Hepatic stellate cell (primary cell): ENCODE measurements around the gene NT5C2.
A peak's percentile ranks its signal among the peaks of the same experiment; 100 is the strongest.
"Not testable (repeated sequence)": the region's sequence is repeated elsewhere in the genome, so short reads cannot be mapped to it uniquely, and the experiment has no call there.

Source experiments
- DNase-seq: peaks from one replicate; pipeline ENCODE4 v3.0.0; 2011; ENCODE audit warnings: low spot score

NT5C2 gene

GRCh38 chr10:103163766-103164403, 29.2 kb downstream of the NT5C2 start:
- DNase-seq: not testable (repeated sequence)

DNA sequence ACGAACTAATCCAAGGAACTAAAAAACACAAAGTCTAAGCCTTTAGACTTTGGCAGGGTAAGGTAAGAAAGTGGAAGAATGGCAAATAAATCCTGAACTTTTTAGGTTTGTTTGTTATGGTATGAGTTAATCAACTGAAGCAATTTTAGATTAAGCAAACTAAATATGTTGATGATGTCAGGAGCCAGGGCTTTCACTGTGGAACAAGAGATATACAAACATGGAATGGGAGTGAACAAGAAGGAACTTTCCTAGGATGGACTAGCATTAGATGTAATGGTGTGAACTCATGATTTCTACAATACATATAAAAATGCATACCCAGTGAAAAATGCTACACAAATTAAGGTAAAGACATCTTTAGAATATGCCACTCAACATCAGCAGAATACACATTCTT, 35.8 kb downstream of the NT5C2 start:
- no peak for DNase-seq

- no peak for DNase-seq
Observed at GRCh38 chr10:103155471-103156085, 37.5 kb downstream of the NT5C2 start.

DNA sequence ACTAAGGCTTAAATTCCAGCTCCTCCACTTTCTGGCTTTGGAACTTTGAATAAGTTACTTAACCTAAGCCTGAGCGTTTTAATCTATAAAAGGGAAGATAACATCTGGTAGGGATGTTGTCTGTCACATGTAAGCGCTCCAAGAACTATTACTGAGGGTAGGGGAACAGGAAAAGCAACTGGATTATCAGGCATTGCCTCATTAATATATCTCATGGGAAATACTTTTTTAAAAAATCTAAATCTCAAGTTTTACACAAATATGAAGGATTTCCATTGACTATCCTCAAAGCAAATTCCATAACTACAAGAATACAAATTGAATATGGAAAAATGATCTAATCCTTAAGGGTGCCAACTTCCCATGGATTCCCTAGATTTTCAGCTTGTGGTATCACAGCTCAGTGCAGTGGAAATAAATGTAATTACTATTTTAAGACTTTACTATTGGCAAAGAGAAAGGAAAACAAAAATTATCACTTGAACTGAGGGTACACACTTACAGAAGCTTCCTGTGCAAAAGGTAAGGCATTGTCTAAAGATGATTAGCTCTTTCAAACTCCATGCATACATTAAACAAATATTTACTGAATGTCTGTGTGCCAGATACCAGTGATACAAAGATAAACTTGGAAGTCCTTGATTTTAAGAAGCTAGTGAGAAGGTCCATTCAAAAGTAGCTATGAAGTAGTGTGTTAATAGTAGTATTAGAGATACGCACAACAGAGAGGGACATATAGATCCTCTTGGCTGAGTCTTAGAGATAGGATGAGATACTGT, 38.4 kb downstream of the NT5C2 start:
- no peak for DNase-seq

DNA sequence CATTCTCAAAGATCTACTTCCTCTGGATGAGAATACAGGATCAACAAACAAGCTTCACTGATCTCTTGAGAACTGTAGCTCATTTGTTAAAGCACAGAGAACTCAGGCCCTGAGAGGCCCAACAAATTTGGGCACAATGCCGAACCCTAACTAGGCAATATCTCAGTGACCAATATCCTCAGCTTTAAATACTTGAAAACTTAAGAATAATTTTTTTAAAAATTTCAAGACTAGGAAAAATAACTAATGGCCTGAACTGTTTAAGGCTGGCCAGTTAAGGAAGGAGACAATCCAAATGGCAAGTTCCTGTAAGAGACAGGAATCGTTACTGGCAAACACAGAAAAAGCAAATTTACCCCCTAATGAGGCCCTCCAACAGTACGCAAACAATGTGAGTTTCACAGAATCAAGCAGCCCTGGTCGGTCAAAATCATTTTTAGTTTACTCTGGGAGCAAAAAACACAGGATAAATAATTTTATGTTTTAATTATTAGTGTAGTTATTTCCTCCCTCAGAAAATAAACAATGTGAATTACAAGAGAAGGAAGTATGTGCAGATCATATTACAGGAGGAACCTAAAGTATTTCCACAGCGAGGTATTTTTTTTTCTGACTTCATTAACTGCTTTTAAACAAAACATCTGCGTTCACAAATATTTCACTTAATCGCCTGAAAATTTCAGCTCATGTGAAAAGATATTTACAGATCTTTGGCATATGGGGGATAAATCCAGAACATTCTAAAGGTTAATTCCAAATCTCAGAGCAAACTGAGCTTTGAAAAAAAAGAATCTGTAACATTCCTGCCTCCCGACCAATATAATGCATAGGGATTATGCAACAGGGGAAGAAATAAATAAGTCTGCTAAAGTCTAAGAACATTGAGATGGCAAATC, 39.5 kb downstream of the NT5C2 start:
- DNase-seq: no peak

GRCh38 chr10:103149991-103150622, 43.0 kb downstream of the NT5C2 start:
- DNase-seq: no peak

DNA sequence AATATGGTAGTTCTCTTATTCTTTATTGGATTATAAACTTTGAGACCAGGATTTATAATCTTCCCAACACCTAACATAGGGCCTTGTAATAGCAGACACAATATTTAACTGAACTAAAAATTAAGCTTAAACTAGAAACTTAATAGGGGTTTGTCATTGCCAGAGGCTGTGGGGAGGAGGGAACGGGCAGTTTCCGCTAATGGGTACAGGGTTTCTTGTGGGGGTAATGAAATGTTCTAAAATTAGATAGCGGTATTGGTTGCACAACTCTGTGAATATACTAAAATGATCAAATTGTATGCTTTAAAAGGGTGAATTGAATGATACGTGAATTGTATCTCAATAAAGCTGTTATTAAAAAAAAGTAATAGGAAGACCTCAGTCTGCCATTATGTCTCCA, 45.4 kb downstream of the NT5C2 start:
- no peak for DNase-seq

- DNase-seq: peak; percentile 21
Observed at GRCh38 chr10:103145860-103146466, 47.1 kb downstream of the NT5C2 start.

DNA sequence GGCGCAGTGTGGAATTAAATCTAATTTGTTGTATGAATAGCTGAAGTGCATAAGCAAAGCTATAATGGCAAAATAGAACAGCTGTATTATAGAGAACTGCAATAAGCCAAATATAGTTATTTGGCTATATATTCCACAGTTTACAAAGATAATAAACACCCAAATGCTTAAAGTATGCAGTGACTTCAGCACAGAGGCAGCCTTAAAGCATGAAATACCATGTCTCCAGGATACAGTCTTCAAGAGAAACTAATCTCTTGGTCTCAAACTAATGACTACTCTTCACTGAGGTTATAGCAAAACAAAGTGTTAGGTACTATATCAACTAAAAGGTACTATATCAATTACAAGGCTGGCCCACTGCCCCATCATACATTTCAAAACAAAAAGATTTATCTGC, 48.0 kb downstream of the NT5C2 start:
- peak; percentile 31 for DNase-seq

DNA sequence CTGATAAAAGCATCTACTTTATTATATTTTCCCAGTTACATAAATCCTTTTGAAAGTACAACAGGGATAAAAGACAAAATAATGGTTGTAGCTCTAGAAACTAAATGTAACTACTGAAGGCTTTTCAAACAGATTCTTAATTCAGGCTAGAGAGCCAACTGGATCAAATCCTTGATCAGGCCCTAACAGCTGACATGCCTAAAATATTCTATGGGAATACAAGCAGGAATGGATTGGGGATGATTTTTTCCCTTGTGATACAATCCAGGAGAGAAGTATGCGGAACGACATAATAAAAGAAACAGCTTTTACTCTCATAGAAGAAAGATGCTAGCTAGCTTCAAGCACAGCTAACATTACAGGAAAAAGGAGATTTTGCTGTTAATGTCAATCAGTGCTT, 49.0 kb downstream of the NT5C2 start:
- DNase-seq: no peak

DNA sequence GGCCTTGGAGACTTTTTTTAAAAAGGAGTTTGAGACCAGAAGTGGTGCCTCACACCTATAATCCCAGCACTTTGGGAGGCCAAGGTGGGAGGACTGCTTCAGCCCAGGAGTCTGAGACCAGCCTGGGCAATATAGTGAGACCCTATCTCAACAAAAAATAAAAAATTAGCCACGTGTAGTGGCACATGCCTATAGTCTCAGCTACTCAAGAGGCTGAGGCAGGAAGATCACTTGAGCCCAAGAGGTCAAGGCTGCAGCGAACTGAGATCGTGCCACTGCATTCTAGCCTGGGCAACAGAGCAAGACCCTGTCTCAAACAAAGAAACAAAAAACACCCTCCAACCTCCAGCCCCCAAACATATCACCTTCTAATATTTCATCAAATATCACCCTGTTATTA, 49.4 kb downstream of the NT5C2 start:
- DNase-seq: not testable (repeated sequence)

- DNase-seq: no peak
Observed at GRCh38 chr10:103141950-103142349, 51.1 kb downstream of the NT5C2 start.

- no peak for DNase-seq
Observed at GRCh38 chr10:103140469-103140868, 52.6 kb downstream of the NT5C2 start.

- DNase-seq: no peak
Observed at GRCh38 chr10:103139803-103140202, 53.3 kb downstream of the NT5C2 start.

DNA sequence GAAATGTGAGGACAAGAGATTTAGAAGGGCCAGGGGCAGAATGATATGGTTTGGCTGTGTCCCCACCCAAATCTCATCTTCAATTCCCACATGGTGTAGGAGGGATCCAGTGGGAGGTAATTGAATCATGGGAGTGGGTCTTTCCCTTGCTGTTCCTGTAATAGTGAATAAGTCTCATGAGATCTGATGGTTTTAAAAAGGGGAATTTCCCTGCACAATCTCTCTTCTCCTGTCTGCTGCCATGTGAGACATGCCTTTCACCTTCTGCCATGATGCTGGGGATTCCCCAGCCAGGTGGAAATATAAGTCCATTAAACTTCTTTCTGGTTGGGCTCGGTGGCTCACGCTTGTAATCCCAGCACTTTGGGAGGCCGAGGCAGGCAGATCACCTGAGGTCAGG, 57.9 kb downstream of the NT5C2 start:
- not testable (repeated sequence) for DNase-seq

DNA sequence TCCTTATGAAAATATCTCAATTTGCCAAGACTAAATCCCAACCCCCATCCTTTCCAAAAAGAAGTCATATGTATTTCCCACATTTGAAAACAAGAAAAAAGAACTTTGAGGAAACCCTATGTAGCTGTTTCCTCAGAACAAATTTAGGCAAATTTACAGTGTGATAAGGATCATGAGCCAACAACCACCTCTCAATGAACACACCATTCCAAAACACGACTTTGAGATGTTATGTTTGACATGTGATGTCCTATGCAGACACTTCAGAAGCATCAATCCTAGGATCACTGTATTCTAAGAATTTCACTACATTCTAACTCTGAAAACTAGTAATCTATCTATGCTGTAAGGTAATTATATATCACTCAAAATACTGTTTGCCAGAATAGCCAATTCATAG, 62.2 kb downstream of the NT5C2 start:
- no peak for DNase-seq

GRCh38 chr10:103130180-103130579, 62.9 kb downstream of the NT5C2 start:
- DNase-seq: not testable (repeated sequence)

DNA sequence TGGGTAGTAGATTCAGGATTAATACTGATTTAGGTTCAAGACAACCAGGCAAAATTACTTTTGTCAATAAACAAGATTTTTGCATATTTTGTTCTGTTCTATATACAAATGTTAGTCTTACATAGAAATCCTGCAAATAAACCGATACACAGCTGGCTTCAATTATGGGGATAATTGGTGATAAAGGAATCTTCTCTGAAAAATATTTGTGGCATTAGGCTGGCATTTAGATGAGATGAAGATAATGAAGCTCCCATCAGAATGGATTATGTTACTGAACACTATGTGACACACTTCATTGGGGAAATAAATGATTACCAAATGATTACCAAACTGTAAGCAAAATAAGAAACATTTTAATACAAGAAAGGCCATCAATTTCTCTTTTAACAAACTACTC, 65.8 kb downstream of the NT5C2 start:
- no peak for DNase-seq

DNA sequence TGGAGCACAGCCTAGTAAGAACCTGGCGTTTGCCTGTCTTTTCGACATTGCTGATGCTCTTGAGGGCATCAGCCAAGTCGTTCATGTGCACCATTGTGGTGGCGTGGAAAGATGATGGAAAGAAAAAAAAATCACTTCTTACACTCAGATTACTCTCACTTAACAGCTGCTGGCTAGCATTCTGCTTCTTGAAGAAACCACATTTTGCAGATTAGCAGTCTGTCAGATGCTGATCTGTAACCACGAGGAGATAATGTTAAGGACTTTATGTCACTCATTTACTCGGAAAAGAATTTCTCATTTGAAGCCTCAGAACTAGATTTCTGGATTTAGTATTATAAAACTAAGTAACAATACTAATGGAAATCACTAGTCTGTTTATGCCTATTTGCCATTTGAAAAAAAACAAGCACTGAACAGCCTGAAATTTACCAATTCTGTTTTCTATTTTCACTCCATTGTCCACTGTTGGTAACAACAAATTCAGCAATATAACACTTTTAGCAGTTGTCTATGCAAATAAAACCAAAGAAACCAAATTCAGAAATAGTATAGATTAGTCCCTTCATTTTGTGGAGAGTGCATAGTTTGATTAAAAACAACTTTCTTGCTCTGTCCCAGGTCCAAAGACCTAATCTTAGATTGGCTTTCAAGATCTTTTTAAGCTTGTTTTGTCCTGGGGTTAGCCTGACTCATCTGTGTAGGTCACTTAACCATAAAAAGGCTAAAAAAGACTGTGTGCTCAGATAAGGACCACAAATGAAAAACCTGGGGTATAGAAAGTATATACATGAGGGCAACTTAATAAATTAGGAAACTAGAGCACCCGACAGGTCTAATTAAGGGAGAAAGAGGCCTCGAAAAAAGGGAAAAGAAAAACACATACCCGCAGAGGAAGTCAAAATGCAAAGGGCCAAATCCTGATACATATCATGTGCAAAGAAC, 67.5 kb downstream of the NT5C2 start:
- no peak for DNase-seq

GRCh38 chr10:103124420-103125096, 68.5 kb downstream of the NT5C2 start:
- no peak for DNase-seq
